Fibroblast of skin of left quadriceps (primary cell): ENCODE data around the gene SLC41A3.

Experiments used
- DNase-seq, 2 experiments: peaks; one replicate each; pipeline ENCODE4 v3.0.0-alpha.2; 2013; ENCODE audit warnings: low read depth in 2 of 2

SLC41A3 gene

DNA sequence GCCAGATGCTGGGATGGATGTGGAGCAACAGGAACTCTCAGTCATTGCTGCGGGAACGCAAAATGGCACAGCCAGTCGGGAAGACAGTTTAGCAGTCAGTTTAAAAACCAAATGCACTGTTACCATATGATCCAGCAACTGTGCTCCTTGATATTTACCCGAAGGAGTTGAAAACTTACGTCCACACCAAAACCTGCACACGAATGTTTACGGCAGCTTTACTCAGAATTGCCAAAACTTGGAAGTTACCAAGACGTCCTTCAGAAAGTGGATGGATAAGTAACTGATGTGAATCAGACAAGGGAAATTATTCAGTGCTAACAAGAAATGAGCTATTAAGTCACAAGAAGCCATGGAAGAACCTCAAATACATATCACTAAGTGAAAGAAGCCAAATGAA, 36.1 kb upstream of the SLC41A3 start:
- no peak for DNase-seq

DNA sequence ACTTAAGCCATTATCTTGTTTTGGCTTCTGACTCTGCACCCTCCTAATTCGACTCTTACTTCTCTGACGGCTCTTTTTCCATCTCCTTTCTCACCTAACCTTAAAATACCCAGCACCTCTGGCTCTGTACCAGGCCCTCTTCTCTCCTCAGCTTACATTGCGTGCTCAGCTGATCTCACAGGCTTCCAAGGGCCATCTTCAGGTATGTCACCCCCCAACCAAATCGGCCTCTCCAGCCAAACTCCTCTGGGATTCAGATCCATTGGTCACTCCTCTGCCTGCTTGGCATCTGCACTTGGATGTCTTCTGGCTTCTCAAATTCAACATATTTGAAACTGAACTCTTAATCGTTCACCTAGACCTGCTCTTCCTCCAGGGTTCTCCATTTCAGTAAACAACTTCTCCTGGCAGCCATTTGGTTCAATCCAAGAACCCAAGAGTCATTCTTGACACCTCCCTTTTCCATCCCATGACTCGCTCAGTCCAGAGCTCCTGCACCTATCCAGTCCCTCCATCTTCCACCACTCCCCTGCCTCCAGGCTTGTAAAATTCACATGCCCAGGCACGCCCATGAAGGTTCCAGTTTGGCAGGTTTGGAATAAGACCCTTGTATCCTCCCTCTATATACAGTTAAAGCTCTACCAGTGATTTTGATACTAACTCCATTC, 35.2 kb upstream of the SLC41A3 start:
- no peak for DNase-seq

DNA sequence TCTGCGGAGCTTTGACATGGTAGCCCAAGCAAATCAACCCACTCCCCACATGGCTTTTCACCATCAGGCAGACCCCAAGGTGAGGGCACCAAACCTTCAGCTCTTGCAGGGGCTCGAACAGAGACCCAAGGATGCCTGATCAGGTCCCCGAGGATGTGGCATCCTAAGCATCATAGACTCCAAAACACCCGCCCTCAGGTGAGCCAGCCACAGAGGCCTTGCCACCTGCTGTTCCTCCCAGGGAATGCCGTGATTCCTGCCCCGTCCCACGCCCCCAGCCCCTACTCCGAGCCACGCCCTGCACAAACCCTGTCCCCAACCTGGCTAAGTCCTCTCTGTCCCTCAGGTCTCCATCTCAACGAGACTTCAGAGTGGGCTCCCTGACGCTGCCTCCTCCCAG, 34.7 kb upstream of the SLC41A3 start:
- DNase-seq: no peak

DNA sequence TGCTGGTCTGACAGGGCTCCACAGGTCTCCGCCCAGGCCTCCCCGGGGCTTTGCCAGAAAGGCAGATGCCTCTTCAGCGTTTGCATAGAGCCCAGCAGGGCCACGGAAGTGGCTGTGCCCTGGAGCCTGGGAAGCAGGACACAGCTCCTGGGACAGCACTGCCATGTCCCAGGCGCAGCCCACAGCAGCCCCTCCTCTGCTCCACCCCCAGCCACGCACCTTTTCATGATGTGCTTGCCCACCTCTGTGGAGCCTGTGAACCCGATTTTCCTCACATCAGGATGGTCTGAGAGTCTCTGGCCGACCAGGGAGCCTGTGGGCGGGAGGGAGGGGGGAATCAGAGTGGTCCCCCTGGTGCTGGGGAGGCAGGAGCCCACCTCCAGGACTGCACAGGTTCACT, 33.9 kb upstream of the SLC41A3 start:
- DNase-seq: no peak

GRCh38 chr3:126117212-126117611, 33.3 kb upstream of the SLC41A3 start:
- DNase-seq: no peak

GRCh38 chr3:126116526-126116925, 32.6 kb upstream of the SLC41A3 start:
- no peak for DNase-seq

DNA sequence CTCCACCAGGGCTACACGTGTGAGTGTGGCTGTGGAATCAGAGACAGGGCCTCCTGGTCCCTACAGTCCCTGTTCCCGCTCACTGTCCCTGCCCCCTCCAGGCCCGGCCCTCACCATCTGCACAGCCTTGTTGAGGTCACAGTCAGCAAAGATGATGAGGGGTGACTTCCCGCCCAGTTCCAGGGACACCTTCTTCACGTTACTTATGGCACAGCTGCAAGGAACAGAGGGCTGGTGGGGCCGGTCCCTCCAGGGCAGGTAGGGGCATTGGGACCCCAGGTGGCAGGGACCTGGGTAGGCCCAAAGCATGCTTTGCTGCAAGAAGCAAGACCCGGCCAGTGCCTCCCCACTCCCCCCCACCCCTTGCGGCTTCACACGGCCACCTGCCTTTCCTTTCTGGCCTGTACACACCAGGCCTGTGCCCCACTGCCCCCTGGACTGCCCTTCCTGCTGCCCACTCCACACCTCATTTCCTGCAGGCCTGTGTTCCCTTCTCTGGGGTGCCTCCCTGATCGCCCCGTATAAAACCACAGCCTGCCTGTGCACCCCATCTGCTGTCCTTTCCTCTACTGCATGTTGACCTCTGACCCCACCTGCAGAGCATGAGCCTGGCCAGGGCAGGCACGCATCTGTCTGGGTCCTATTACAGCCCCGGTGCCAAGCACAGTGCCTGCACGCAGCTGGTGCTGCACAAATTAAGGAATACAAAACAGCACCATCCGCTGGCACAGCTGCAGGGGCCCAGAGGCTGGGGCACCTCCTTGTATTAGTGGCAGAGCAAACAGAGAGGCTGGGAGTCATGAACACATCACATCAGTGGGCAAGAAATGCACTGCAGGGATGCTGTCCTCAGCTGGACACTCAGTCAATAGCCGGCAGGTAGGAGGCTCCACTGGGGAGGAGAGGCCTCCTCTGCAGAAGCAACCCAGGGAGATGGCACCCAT, 30.8 kb upstream of the SLC41A3 start:
- no peak for DNase-seq

DNA sequence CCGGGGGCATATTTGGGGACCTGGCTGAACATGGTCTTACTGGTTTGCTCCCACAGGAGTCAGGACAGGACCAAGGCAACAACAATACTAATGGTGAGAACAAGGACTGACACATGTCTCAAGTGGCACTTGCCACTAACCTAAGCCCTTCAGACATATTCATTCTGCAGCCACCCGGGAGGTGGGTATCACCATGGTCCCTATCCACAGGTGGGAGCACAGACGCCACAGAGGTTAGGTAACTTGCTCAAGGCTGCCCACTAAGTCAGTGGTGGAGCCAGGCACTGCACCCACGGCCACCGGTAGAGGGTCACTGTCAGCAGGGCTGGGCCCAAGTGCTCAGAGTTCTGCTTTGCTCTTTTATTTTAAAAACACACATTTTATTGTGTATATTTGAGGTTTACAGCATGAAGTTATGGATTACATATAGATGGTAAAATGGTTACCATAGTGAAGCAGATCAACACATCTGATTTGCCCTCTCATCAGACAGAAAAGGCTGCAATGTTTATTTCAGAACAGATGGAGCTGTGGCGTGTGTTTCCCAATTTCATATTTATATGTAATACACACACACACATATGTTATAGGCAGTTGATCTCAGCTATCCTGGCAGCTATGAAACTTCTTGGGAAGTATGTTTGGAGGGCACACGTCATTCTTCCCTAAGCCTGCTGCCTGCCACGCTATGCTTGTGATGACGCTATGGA, 30.0 kb upstream of the SLC41A3 start:
- DNase-seq: no peak

GRCh38 chr3:126113238-126113555, 29.3 kb upstream of the SLC41A3 start:
- no peak for DNase-seq

- DNase-seq: no peak
Measured at GRCh38 chr3:126112531-126113237, 28.8 kb upstream of the SLC41A3 start.

GRCh38 chr3:126111566-126112475, 27.9 kb upstream of the SLC41A3 start:
- no peak for DNase-seq

GRCh38 chr3:126111126-126111551, 27.2 kb upstream of the SLC41A3 start:
- DNase-seq: no peak

GRCh38 chr3:126110431-126111125, 26.7 kb upstream of the SLC41A3 start:
- DNase-seq: no peak

GRCh38 chr3:126109880-126110235, 25.9 kb upstream of the SLC41A3 start:
- no peak for DNase-seq

DNA sequence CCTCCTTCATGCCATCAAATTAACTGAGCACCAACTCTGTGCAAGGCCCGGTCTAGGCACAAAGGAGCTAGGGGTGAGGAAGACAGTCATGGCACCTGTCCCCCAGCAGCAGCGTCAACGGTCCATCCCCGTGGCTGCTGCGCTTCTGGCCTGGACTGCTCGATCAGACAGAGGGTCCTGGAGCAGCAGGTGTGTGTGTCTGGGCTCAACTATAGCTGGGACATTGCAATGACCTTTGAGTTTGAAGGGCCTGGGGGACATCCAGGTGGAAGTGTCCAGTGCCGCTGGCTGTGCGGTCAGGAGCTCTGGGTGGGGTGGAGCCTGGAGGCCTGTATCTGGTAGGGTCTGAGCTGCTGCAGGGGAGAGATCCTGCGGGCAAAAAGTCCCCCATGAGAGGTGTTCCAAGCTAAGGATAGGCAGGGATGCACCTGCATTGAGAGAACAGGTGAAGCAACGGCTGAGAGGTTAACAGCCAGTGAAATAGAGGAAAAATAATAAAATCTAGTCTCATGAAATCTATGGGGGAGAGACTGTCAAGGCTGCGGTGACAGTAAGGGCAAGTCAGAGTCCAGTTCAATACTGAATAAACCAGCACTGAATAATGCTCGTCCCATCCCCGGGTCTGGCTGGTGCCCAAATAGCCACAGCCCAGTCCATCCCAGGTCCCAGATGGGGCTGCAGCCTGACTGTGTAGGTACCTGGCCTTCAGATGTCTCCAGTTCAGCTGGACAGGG, 25.4 kb upstream of the SLC41A3 start:
- no peak for DNase-seq

DNA sequence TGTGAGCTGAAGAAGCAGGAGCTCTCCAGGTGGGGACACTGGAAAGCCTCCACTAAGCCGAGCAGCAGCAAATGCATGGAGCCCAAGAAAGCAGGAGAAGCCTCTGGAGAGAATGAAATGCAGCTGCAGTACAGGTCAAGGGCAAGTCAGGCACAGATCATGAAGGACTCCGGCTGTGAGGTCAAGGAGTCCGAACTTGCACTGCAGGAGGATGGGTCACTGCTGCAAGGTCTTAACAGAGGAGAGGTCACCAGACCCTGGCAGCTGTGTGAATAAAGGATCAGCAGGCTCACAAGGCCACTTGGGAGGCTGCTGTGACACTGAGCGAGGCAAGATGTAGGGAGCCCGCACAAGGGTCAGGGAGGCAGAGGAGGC, 24.7 kb upstream of the SLC41A3 start:
- DNase-seq: no peak

DNA sequence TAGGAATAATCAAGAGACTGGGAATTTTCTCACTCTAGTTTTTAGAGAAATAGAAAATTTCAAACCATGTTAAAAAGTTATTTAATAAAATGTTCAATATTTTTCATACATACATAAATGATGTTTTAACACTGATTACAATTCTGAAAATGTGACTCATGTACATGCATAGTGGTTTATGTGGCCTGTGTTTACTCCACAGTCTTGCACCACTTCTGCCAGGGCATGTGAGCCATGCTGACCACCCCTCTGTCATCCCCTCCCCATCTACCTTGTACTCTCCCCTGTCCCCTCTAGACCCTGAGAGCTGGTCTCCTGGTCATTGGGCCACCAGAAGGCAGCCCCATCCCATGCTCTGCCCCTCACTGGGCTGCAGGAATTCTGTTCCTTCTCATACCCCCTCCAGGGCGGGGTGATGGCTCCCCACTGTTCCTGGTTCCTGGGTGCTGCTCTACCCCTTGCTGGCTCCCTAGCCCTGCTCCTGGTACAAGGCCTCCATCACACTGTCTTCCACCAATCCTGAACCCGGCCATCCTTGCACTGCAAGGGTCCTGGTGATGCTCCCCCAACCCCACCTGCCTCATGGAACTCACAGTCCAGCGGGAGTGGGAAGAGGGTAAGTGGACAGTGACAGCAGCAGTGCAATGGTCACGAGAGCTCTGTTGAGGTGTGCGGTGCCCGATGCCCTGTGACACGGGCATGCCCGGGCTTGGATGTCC, 24.2 kb upstream of the SLC41A3 start:
- DNase-seq: no peak

GRCh38 chr3:126107203-126107939, 23.4 kb upstream of the SLC41A3 start:
- DNase-seq: no peak
